Right atrium auricular region (tissue), 2 donors: ENCODE data around the gene AOPEP. TPM values are rescaled to one million over a fixed set of nuclear protein-coding genes. Genes with fewer than 3 reads are reported as not detected.

Experiments
- DNase-seq: peaks from one replicate; pipeline ENCODE4 v3.0.0-alpha.2; 2019; ENCODE audit warnings: low spot score
- H3K27ac ChIP-seq, 2 donors: fragments of 200-600 bp; sonication (generic); 1 replicate in 1 of 2; 2 replicates in 1 of 2; pipeline ENCODE4 v1.5.1; 2016 to 2019
- H3K27me3 ChIP-seq, 2 donors: fragments of 200-600 bp; sonication (generic); one replicate each; pipeline versions ENCODE4 v1.5.1 to v1.6.0; 2017 to 2019
- H3K36me3 ChIP-seq: fragments of 200-600 bp; sonication (generic); one replicate; pipeline ENCODE4 v1.5.1; 2016
- H3K4me1 ChIP-seq, 2 donors: fragments of 200-600 bp; sonication (generic); one replicate each; pipeline versions ENCODE4 v1.5.1 to v1.6.0; 2017 to 2019
- H3K4me3 ChIP-seq, 2 donors: fragments of 200-600 bp; sonication (generic); 1 replicate in 1 of 2; 2 replicates in 1 of 2; pipeline ENCODE4 v1.5.1; 2017 to 2019; ENCODE audit warnings: mild to moderate bottlenecking in 1 of 2, moderate library complexity in 1 of 2
- H3K9me3 ChIP-seq, 2 donors: fragments of 200-600 bp; sonication (generic); one replicate each; pipeline ENCODE4 v1.5.1; 2019
- total RNA-seq, 2 donors: library from RNA; depleted of rRNA; stranded (reverse); fragments of >200 nt; gene quantifications; one replicate each; pipeline ENCODE4 v1.1.0, GENCODE V29; 2016
- TF ChIP-seq, protein P1 (sequence below), 2 donors: fragments of 200-600 bp; sonication (generic); IDR thresholded peaks; one replicate each; pipeline ENCODE4 v1.5.1; 2019; ENCODE audit warnings: antibody characterized with exemption in 2 of 2

Gene AOPEP
- total RNA-seq, 2 donors from 2014 or later, result 262 to 314 TPM

- no peak for DNase-seq
- TF ChIP-seq, protein P1, sequence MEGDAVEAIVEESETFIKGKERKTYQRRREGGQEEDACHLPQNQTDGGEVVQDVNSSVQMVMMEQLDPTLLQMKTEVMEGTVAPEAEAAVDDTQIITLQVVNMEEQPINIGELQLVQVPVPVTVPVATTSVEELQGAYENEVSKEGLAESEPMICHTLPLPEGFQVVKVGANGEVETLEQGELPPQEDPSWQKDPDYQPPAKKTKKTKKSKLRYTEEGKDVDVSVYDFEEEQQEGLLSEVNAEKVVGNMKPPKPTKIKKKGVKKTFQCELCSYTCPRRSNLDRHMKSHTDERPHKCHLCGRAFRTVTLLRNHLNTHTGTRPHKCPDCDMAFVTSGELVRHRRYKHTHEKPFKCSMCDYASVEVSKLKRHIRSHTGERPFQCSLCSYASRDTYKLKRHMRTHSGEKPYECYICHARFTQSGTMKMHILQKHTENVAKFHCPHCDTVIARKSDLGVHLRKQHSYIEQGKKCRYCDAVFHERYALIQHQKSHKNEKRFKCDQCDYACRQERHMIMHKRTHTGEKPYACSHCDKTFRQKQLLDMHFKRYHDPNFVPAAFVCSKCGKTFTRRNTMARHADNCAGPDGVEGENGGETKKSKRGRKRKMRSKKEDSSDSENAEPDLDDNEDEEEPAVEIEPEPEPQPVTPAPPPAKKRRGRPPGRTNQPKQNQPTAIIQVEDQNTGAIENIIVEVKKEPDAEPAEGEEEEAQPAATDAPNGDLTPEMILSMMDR (IDR thresholded peaks at IDR 0.05), result no peak
- H3K9me3 ChIP-seq, result no peaks in the 10 kb centered on the region
- H3K27ac ChIP-seq, result peak overlapping the region; percentile 32 to 68
- no peaks in the 10 kb centered on the region for H3K27me3 ChIP-seq
- H3K4me3 ChIP-seq, result no peak overlapping the region
- peaks cover 0 to 63% of the 10 kb centered on the region in 2 donors for H3K4me1 ChIP-seq
- H3K36me3 ChIP-seq, result peaks cover 61% of the 10 kb centered on the region
Observed at GRCh38 chr9:95104980-95105379, 378.5 kb downstream of the AOPEP start.

DNA sequence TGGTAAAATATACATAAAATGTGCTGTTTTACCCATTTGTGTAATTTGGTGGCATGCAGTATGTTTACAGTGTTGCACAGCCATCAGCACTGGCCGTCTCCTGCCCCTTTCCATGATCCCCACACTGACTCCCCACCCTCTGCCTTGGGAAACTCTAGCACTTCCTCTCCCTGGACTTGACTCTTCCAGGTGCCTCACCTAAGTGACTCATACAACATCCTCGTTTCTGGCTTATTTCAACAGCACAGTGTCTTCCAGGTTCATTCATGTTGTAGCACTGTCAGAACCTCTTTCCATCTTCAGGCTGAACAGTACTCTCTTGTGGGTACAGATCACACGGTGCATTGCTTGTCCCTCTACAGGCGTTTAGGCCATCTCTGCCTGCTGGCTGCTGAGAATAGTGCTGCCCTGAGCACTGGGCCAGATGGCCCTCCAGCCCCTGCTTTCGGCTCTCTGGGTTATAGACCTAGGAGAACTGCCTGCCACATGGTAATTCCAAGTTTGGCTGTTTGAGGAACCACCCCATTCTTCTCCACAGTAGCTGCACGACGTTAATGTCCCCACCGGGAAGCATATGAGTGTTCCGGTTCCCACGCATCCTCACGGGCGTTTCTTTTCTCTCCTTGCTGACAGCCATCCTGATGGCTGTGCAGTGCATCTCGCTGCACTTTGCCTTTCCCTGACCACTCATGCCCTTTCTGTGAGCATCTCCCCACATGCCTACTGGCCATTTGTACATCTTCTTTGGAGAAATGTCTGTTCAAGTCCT lies 379.2 kb downstream of the AOPEP start:
- no peak overlapping the region for H3K4me3 ChIP-seq
- no peak for DNase-seq
- no peaks in the 10 kb centered on the region for H3K27me3 ChIP-seq
- H3K4me1 ChIP-seq, result peaks cover 0 to 57% of the 10 kb centered on the region in 2 donors
- TF ChIP-seq, protein P1 (IDR thresholded peaks at IDR 0.05), result no peak
- peak overlapping the region in 1 of 2 donors; percentile 68 for H3K27ac ChIP-seq
- no peaks in the 10 kb centered on the region for H3K9me3 ChIP-seq
- peaks cover 66% of the 10 kb centered on the region for H3K36me3 ChIP-seq

- no peak overlapping the region for H3K4me3 ChIP-seq
- H3K9me3 ChIP-seq, result no peaks in the 10 kb centered on the region
- TF ChIP-seq, protein P1 (IDR thresholded peaks at IDR 0.05), result no peak
- H3K27ac ChIP-seq, result peak overlapping the region; percentile 25 to 40
- peaks cover 0 to 42% of the 10 kb centered on the region in 2 donors for H3K4me1 ChIP-seq
- peaks cover 77% of the 10 kb centered on the region for H3K36me3 ChIP-seq
- H3K27me3 ChIP-seq, result no peaks in the 10 kb centered on the region
- DNase-seq, result no peak
Observed at GRCh38 chr9:95107001-95107749, 380.7 kb downstream of the AOPEP start.

GRCh38 chr9:95107976-95108375 lies 381.5 kb downstream of the AOPEP start:
- Histone ChIP-seq H3K9me3 (no peaks in the 10 kb centered on the region), H3K4me3 (no peak overlapping the region), H3K27ac (no peak overlapping the region), H3K4me1 (peaks cover 0 to 34% of the 10 kb centered on the region in 2 donors), H3K27me3 (no peaks in the 10 kb centered on the region), H3K36me3 (peaks cover 77% of the 10 kb centered on the region)
- TF ChIP-seq, protein P1 (IDR thresholded peaks at IDR 0.05), result no peak
- DNase-seq, result no peak

- Histone ChIP-seq H3K4me1 (peaks cover 0 to 26% of the 10 kb centered on the region in 2 donors), H3K27ac (peak overlapping the region in 1 of 2 donors; percentile 35), H3K9me3 (no peaks in the 10 kb centered on the region), H3K36me3 (peaks cover 76% of the 10 kb centered on the region), H3K4me3 (no peak overlapping the region), H3K27me3 (no peaks in the 10 kb centered on the region)
- TF ChIP-seq, protein P1 (IDR thresholded peaks at IDR 0.05), result no peak
- DNase-seq, result no peak
Observed at GRCh38 chr9:95108777-95109176, 382.3 kb downstream of the AOPEP start.
